SK-N-MC (cell line): Measurements from ENCODE around the gene C10orf71.

ENCODE experiments used
- DNase-seq: peaks from one replicate; pipeline ENCODE4 v3.0.0-alpha.2; 2011; ENCODE audit warnings: low read depth, low spot score
- H3K27ac ChIP-seq: fragments of 200-600 bp; sonication (generic); 2 replicates; pipeline ENCODE4 v1.5.1; 2016; ENCODE audit warnings: mixed run types
- H3K36me3 ChIP-seq: fragments of 200-600 bp; sonication (generic); 2 replicates; pipeline ENCODE4 v1.6.1; 2017; ENCODE audit warnings: antibody characterized with exemption, low read length, mixed read lengths; ENCODE audit not compliant: insufficient read depth
- H3K4me3 ChIP-seq: fragments of 200-600 bp; sonication (generic); 2 replicates; pipeline ENCODE4 v1.5.1; 2016
- H3K9ac ChIP-seq: fragments of 200-600 bp; sonication (generic); 2 replicates; pipeline ENCODE4 v1.8.0; 2017; ENCODE audit warnings: mixed run types, mixed read lengths; ENCODE audit not compliant: insufficient read length
- H3K9me3 ChIP-seq: fragments of 200-600 bp; sonication (generic); 2 replicates; pipeline ENCODE4 v1.6.1; 2017; ENCODE audit warnings: low read depth, mild to moderate bottlenecking, antibody characterized with exemption, low read length, moderate library complexity, mixed read lengths
- EZH2 ChIP-seq: fragments of 200-600 bp; sonication (generic); IDR thresholded peaks from one replicate; pipeline ENCODE4 v1.6.1; 2017; ENCODE audit warnings: antibody characterized with exemption
- FOXP2 ChIP-seq: optimal IDR thresholded peaks from 2 replicates; pipeline ENCODE3; 2011; ENCODE audit warnings: mild to moderate bottlenecking, moderate library complexity; ENCODE audit not compliant: insufficient read depth; ENCODE audit errors: extremely low read length, control extremely low read depth
- POLR2AphosphoS5 ChIP-seq: IDR thresholded peaks from 2 replicates; pipeline ENCODE4 v1.6.1; 2012; ENCODE audit warnings: mild to moderate bottlenecking, low read depth, low read length, borderline replicate concordance

C10orf71 gene

GRCh38 chr10:49338604-49339003, 39.6 kb downstream of the C10orf71 start:
- TF ChIP-seq POLR2AphosphoS5: no peak
- no peak for TF ChIP-seq FOXP2
- TF ChIP-seq EZH2: no peak
- DNase-seq: no peak
- Histone ChIP-seq H3K27ac (no peak overlapping the region), H3K9ac (no peak overlapping the region), H3K4me3 (no peak overlapping the region), H3K36me3 (no peaks in the 10 kb centered on the region), H3K9me3 (no peaks in the 10 kb centered on the region)

- no peak overlapping the region for H3K27ac ChIP-seq
- no peak for TF ChIP-seq POLR2AphosphoS5
- no peak for TF ChIP-seq EZH2
- TF ChIP-seq FOXP2: no peak
- no peak overlapping the region for H3K4me3 ChIP-seq
Measured at GRCh38 chr10:49344840-49345239, 45.9 kb downstream of the C10orf71 start.

GRCh38 chr10:49347342-49347741, 48.4 kb downstream of the C10orf71 start:
- no peak for DNase-seq
- Histone ChIP-seq H3K27ac (no peak overlapping the region), H3K4me3 (no peak overlapping the region), H3K36me3 (no peaks in the 10 kb centered on the region), H3K9me3 (no peaks in the 10 kb centered on the region), H3K9ac (no peak overlapping the region)
- TF ChIP-seq FOXP2: no peak
- TF ChIP-seq POLR2AphosphoS5: no peak
- TF ChIP-seq EZH2: no peak

More at GRCh38 chr10:49344840-49345239, 45.9 kb downstream of the C10orf71 start:
- Histone ChIP-seq H3K9me3 (no peaks in the 10 kb centered on the region), H3K36me3 (no peaks in the 10 kb centered on the region), H3K9ac (no peak overlapping the region)
- no peak for DNase-seq

- no peak overlapping the region for H3K27ac ChIP-seq
- H3K9ac ChIP-seq: no peak overlapping the region
- TF ChIP-seq EZH2: no peak
- no peak for TF ChIP-seq FOXP2
- H3K4me3 ChIP-seq: no peak overlapping the region
- no peaks in the 10 kb centered on the region for H3K9me3 ChIP-seq
- no peaks in the 10 kb centered on the region for H3K36me3 ChIP-seq
- DNase-seq: no peak
Measured at GRCh38 chr10:49347827-49348226, 48.9 kb downstream of the C10orf71 start.

- H3K36me3 ChIP-seq: no peaks in the 10 kb centered on the region
- H3K9me3 ChIP-seq: no peaks in the 10 kb centered on the region
- H3K9ac ChIP-seq: no peak overlapping the region
- TF ChIP-seq EZH2: no peak
- TF ChIP-seq POLR2AphosphoS5: no peak
- no peak for TF ChIP-seq FOXP2
- no peak overlapping the region for H3K27ac ChIP-seq
- H3K4me3 ChIP-seq: no peak overlapping the region
- DNase-seq: no peak
Measured at GRCh38 chr10:49348593-49348992, 49.6 kb downstream of the C10orf71 start.

GRCh38 chr10:49349390-49349789, 50.4 kb downstream of the C10orf71 start:
- no peak for DNase-seq
- no peaks in the 10 kb centered on the region for H3K36me3 ChIP-seq

GRCh38 chr10:49350138-49350537, 51.2 kb downstream of the C10orf71 start:
- no peak for TF ChIP-seq FOXP2
- no peak for TF ChIP-seq POLR2AphosphoS5
- no peak for TF ChIP-seq EZH2
- DNase-seq: no peak
- Histone ChIP-seq H3K4me3 (no peak overlapping the region), H3K27ac (no peak overlapping the region), H3K9ac (no peak overlapping the region), H3K9me3 (no peaks in the 10 kb centered on the region), H3K36me3 (no peaks in the 10 kb centered on the region)

More at GRCh38 chr10:49349390-49349789, 50.4 kb downstream of the C10orf71 start:
- H3K9ac ChIP-seq: no peak overlapping the region
- no peak overlapping the region for H3K4me3 ChIP-seq
- no peak overlapping the region for H3K27ac ChIP-seq
- no peaks in the 10 kb centered on the region for H3K9me3 ChIP-seq
- TF ChIP-seq EZH2 (no peak), POLR2AphosphoS5 (no peak), FOXP2 (no peak)

- no peak for DNase-seq
- H3K9me3 ChIP-seq: no peaks in the 10 kb centered on the region
- no peak overlapping the region for H3K27ac ChIP-seq
- no peak overlapping the region for H3K9ac ChIP-seq
- no peaks in the 10 kb centered on the region for H3K36me3 ChIP-seq
- TF ChIP-seq POLR2AphosphoS5 (no peak), FOXP2 (no peak), EZH2 (no peak)
- H3K4me3 ChIP-seq: no peak overlapping the region
Measured at GRCh38 chr10:49350846-49351532, 52.0 kb downstream of the C10orf71 start.

DNA sequence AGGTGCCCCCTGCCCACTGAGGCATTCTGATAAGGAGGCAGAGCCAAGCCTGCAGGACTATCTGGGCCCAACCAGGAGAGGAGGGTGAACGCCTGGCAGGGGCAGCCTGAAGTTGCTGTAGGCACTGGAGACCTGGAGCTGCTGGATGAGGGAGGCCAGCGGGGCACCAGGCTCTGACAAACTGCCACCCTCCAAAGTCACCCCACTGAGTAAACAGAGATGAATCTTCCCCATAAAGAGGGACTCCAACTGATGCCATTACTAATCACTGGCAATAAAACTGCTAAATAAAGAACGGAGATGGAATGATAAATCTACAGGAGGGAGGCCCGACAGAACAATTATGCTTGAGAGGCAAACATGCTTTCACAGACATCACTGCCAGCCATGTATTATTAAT, 52.7 kb downstream of the C10orf71 start:
- TF ChIP-seq POLR2AphosphoS5 (no peak), FOXP2 (no peak), EZH2 (no peak)
- Histone ChIP-seq H3K4me3 (no peak overlapping the region), H3K9me3 (no peaks in the 10 kb centered on the region), H3K9ac (no peak overlapping the region), H3K36me3 (no peaks in the 10 kb centered on the region), H3K27ac (no peak overlapping the region)
- no peak for DNase-seq
